Muscle of back (tissue), 11 donors: Measurements from ENCODE around the gene EIF3F. TPM values are rescaled to one million over a fixed set of nuclear protein-coding genes. Genes with fewer than 3 reads are reported as not detected.

Source experiments
- DNase-seq, 3 donors: peaks; one replicate each; pipeline versions ENCODE4 v3.0.0 to v3.0.0-alpha.2; 2013
- polyA plus RNA-seq, 10 donors: library from polyadenylated mRNA; unstranded; fragments of 120-200 nt; gene quantifications; one replicate each; pipeline ENCODE4 v1.2.1, GENCODE V29; 2013; ENCODE audit not compliant: insufficient read length in 10 of 10

The EIF3F gene
- polyA plus RNA-seq, 10 donors = 311 to 442 (median 375) TPM

DNA sequence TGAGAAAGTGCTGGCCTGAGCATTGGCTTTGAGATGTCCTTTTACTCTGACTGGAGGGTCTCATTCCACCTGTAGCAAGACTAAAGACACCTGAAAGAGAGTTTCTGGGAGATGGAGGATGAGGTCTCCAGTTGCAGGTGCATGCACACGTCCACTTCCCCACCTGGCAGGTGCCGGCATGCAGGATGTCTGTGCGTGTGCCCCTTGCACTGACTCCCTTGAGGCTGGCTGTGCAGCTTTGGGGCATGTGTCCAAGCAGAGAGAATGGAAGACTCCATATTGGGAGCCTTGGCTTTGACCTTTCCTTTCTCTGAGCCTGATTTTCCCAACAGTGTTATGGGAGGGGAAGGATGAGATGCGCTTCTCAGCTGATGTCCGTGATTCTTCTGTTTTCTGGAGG lies 49.8 kb downstream of the EIF3F start:
- no peak for DNase-seq

DNA sequence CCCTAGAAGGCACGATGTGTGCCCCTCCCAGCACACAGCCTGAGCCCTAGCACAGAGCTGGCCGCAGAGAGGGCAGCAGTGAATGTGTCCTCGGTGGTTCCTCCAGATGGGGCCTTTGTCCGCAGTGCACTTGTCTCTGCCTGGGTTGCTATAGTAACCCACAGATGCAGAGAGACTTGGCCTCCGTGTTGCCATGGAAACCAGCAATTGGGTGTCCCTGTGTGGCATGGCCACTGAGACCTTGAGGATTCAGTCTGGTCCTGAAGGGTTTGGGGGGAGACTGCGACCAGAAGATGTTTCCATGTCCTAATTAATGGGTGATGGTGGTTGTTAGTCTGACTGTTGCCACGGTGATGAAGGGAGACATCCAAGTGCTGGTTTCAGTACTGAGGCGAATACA lies 51.3 kb downstream of the EIF3F start:
- no peak for DNase-seq

DNA sequence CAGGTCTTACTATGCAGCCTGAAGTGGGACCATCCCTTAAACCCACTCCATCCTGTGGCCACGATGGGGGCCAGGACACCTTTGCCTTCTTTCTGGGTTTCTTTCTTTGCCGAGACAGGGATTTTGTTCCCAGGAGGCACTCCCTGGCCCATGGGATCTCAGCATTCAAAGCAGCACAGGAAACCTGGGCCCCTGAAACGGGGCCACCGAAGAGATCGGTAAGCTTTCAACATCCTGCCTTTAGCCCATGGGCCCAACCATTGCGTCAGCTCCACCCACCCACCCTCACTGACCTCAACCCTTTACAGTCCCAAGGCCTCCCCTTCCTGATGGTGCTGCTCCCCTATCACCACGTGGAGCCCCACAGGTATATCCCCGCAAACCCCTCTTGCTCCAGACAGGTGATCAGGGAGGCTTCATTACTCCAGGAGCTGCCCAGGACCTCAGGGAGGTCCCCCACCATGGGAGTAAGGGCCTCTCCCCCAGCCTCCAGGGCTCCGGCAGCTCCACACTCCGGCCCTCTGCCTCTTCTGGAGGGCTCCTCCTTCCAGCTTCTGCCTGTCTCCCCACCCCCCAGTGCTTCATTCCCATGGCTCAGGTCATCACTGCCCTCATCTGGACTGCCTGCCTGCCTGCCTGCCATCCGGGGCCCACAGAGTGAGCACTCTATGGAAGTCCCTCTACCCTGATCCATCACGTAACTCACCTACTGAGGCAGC lies 51.8 kb downstream of the EIF3F start:
- no peak for DNase-seq

DNA sequence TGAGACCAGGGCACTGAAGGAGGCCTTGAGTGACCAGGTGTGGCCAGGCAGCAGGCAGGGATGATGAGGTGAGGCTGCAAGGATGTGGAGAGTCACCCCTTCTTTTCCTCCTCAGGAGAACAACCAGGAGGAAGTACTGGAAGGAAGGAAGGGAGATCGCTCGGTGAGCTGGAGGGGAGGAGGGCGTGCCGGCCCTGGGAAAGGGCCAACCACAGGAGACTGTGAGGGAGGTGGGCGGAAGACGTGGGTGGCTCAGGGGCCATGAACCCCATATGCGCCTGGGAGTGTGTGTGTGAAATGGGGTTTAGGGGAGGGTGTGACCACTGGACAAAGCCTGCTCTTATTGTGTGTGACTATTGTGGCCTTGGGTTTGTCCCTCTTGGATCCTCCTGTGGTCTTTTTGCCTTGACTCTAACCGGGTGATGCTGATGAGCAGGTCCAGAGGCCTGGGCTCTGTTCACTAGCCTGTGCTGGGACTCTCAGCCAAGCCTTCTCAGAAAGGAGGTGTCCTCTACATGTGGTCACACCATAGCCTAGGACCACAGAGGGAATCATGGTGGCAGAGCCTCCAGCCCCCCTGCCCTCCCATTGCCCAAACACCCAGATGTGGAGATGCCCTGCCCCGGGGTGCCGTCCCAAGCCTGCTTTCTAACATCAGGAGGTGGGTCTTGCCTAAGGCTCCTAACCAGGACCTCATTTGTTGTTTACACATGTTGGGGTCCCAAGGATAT lies 52.6 kb downstream of the EIF3F start:
- DNase-seq = no peak

DNA sequence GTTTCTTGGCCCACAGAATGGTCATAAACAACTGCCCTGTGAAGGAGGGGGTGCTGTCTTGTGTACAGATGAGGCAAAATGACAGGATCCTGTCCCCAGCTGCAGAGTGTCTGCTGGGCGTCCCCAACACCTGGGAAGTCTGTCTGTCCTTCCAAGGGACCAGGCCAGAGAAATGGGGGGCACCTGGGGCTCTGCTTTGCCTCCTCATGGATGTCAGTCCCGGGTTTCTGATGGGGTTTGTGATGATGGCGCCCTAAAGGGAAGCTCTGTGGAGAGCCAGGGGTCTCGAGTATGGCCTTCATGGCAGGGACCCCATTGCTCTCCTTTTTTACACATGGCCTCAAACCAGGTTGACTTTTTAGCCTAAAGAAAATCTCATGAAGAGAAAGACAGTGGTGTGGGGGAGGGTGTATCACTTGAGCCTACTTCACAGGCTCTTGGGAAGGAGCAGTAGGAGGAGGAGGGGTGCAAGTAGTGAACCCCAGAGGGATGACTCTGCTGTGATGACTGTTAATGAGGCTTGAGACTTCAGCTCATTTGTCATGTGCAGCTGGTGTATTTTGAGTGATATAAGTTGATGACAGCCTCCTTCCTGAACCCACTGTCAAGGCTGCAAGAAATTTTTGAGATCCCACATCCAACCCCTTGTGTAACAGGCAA lies 53.3 kb downstream of the EIF3F start:
- DNase-seq = no peak

DNA sequence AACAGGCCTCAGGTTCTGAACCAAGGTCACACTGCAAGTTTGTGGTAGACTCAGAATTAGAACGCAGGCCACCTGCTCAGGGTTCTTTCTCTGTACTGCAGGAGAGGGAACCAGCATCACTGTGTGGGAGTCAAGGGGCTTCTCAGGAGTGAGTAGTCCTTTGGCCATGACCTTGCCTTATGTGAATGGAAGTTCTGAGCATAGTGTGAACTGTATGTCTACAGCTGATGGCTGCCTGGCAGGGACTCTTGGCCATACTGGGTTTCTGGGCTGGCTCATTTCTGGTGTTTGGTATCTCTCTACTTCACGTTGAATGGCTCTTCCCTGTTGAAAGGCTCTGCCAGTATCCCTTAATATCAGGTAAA lies 53.8 kb downstream of the EIF3F start:
- no peak for DNase-seq

DNA sequence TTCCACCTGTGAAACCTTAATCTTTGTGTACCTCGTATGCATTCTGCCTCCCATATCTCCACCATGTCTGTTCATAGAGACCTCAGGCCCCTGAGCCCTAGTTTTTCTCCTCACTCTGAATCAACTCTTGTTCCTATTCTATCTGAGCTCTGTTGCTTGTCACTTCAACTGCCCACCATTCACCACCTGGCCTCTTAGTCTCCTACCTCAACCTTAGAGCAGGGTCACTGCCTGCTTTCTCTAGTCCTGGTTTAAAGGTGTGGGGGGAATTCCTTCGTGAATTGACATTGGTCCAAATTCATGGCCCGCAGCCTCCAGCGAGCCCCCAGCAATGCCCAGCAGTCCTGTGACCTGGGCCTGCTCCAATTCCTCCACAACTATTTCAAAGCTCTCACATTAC lies 54.4 kb downstream of the EIF3F start:
- DNase-seq = no peak

DNA sequence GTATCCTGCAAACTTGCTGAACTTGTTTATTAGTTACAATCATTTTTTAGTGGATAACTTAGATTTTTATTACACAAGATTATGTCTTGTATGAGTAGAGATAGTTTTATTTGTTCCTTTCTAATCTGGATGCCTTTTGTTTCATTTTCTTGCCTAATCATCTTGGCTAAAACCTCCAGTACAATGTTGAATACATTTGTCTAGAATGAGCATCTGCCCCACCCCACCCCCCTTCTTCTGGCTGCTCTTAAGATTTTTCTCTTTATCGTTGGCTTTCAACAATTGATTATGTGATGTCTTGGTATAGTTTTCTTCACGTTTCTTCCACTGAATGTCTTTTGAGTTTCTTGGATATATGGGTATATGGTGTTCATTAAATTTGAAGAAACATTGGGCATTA lies 56.6 kb downstream of the EIF3F start:
- no peak for DNase-seq

DNA sequence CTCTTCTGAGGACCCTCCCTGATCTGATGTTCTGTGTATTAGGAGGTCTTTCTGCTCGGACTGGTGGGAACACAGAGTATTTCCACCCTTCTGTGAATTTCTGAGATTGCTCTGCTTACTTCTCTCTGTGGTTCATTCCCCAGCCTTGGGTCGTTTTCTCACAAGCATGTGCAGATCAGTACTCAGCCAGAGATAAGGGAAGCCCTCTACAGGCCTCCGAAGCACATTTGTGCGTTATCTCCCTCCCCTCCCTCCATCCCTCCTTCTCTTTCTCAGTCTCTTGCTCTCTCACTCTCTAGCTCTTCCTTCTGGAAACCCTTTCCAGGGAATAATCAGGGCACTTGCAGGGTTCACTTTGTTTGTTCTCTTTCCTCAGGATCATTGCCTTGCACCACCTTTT lies 58.7 kb downstream of the EIF3F start:
- DNase-seq = no peak

DNA sequence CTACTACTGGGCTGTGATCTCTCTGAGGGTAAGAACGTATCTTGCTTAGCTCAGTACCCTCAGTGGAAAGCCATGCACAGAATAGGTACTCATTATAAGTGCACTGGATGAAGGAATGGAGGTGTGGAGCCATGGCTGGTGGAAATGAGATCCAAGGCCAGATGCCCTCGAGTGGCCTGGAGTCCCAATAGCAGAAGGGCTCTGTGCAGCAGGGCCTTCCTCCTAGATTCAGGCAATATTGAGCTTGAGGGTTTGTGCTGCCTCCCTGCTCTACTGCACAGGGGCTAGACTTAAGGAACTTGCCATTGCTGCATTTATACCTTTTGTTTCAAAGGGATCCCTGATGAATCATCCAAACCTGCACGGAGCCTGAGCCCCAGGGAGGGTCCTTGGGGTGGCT lies 60.2 kb downstream of the EIF3F start:
- no peak for DNase-seq

DNA sequence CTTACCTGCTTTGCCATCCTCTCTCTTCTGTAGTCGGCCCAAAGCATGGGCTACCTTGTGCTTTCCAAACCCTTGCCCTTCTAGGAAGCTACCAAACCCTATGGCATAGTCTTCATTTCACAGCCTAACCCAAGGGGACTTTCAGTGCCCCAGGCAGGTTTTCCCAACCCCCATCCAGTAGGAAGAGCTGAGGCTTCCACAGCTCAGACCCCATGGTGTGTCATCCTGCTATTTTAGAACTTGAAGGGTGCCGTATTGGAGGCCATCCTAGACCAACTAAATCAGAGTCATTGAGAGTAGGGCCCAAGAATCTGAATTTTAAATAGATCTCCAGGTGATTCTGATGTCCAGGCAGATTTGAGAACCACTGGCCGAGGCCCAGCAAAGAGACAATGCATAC lies 61.9 kb downstream of the EIF3F start:
- DNase-seq = no peak

Other genes with a start within 250 kb of the EIF3F start
- gene OR5P2, start 190.4 kb upstream of the EIF3F start, polyA plus RNA-seq = not detected
- gene OR5P3, start 156.5 kb upstream of the EIF3F start, polyA plus RNA-seq = not detected
- under 1 TPM in 1 of 10 donors, not detected in 9; 0.03 TPM for gene OR10A6, start 56.1 kb upstream of the EIF3F start, polyA plus RNA-seq
- under 1 TPM in 4 of 10 donors, not detected in 6; 0.05 to 0.10 (median 0.08) TPM for gene OR10A3, start 45.6 kb upstream of the EIF3F start, polyA plus RNA-seq
- not detected for gene NLRP10, start 21.9 kb upstream of the EIF3F start, polyA plus RNA-seq
- 10 to 100 TPM; 11.4 to 21.2 (median 13.1) TPM for gene TUB, start 93.9 kb downstream of the EIF3F start, polyA plus RNA-seq
- 1 to 10 TPM in 3 of 10 donors, under 1 TPM in 7; 0.20 to 2.1 (median 0.44) TPM for gene RIC3, start 181.7 kb downstream of the EIF3F start, polyA plus RNA-seq